Measurements from ENCODE around the gene FANCC.

- TF ChIP-seq POLR2A (IDR thresholded peaks at IDR 0.05): no peak
- no peak for TF ChIP-seq CTCF (IDR thresholded peaks at IDR 0.05)
Observed at GRCh38 chr9:95365766-95366165, 48.3 kb upstream of the FANCC start.
